BLaER1 treated with 17β-estradiol and CSF1 and Interleukin-3, amounts not matched to agents 10 nM and 100 nM (cell line): ENCODE data around the gene MAD1L1.

ENCODE experiments used
- H3K27ac ChIP-seq, 11 experiments: shearing (Covaris generic); formaldehyde crosslinking; 2 replicates each; pipeline ENCODE4 v1.8.1; 2022
- H3K27me3 ChIP-seq, 11 experiments: shearing (Covaris generic); formaldehyde crosslinking; 2 replicates each; pipeline ENCODE4 v1.8.1; 2022
- H3K36me3 ChIP-seq, 11 experiments: shearing (Covaris generic); formaldehyde crosslinking; 2 replicates each; pipeline ENCODE4 v1.8.1; 2022
- H3K4me1 ChIP-seq, 10 experiments: shearing (Covaris generic); formaldehyde crosslinking; 2 replicates each; pipeline ENCODE4 v1.8.1; 2022
- H3K4me2 ChIP-seq, 11 experiments: shearing (Covaris generic); formaldehyde crosslinking; 2 replicates each; pipeline ENCODE4 v1.8.1; 2022
- H3K4me3 ChIP-seq, 10 experiments: shearing (Covaris generic); formaldehyde crosslinking; 2 replicates each; pipeline ENCODE4 v1.8.1; 2022
- H3K9ac ChIP-seq, 11 experiments: shearing (Covaris generic); formaldehyde crosslinking; 2 replicates each; pipeline ENCODE4 v1.8.1; 2022
- H3K9me3 ChIP-seq, 11 experiments: shearing (Covaris generic); formaldehyde crosslinking; replicated peaks in 1 of 11; 2 replicates each; pipeline ENCODE4 v1.8.1; 2022
- H4K20me1 ChIP-seq, 11 experiments: shearing (Covaris generic); formaldehyde crosslinking; 2 replicates each; pipeline ENCODE4 v1.8.1; 2022
- Cebpa-rat ChIP-seq, 11 experiments: shearing (Covaris generic); IDR thresholded peaks; 2 replicates each; pipeline ENCODE4 v1.8.1; 2022

The MAD1L1 gene

GRCh38 chr7:2103071-2103898 lies 129.5 kb downstream of the MAD1L1 start:
- Histone ChIP-seq H3K27ac (peak overlapping the region in 8 of 11 experiments; percentile 58 to 81 (median 72); a peak in 15 of 22 replicates), H3K4me1 (peaks cover 75 to 100% (median 97%) of the 10 kb centered on the region in 10 experiments), H4K20me1 (peaks cover 23 to 90% (median 78%) of the 10 kb centered on the region in 11 experiments), H3K9me3 (no peaks in the 10 kb centered on the region), H3K4me2 (peak overlapping the region; percentile 79 to 96 (median 88)), H3K36me3 (peaks cover 0 to 13% (median 0%) of the 10 kb centered on the region in 11 experiments; a peak in 5 of 22 replicates), H3K27me3 (peaks cover 0 to 41% (median 0%) of the 10 kb centered on the region in 11 experiments; a peak in 8 of 22 replicates), H3K9ac (peak overlapping the region in 8 of 11 experiments; percentile 42 to 73 (median 60); a peak in 17 of 22 replicates), H3K4me3 (peak overlapping the region in 3 of 10 experiments; percentile 20 to 31 (median 23); a peak in 4 of 20 replicates)
- TF ChIP-seq Cebpa-rat (IDR thresholded peaks at IDR 0.05): no peak

DNA sequence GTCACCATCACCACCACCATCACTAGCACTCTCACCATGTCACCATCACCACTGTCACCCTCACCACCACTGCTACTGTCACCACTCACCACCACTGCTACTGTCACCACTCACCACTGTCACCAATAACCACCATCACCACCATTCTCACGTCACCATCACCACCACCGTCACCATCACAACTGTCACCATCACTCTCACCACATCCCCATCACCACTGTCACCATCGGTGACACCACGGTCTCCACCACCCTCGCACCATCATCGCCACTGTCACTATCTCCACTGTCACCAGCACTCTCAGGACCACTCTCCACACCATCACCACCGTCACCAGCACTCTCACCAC lies 130.4 kb downstream of the MAD1L1 start:
- H3K9ac ChIP-seq: peak overlapping the region in 3 of 11 experiments; percentile 67 to 73 (median 71); a peak in 3 of 22 replicates
- H3K4me3 ChIP-seq: no peak overlapping the region
- no peaks in the 10 kb centered on the region for H3K9me3 ChIP-seq
- TF ChIP-seq Cebpa-rat (IDR thresholded peaks at IDR 0.05): no peak
- H3K27me3 ChIP-seq: peaks cover 0 to 41% (median 0%) of the 10 kb centered on the region in 11 experiments; a peak in 8 of 22 replicates
- H3K27ac ChIP-seq: peak overlapping the region in 2 of 11 experiments; percentile 77 to 81; a peak in 4 of 22 replicates
- H4K20me1 ChIP-seq: peaks cover 32 to 92% (median 82%) of the 10 kb centered on the region in 11 experiments
- peaks cover 75 to 100% (median 97%) of the 10 kb centered on the region in 10 experiments for H3K4me1 ChIP-seq
- peaks cover 0 to 13% (median 0%) of the 10 kb centered on the region in 11 experiments; a peak in 5 of 22 replicates for H3K36me3 ChIP-seq
- peak overlapping the region in 6 of 11 experiments; percentile 88 to 96 (median 93); a peak in 13 of 22 replicates for H3K4me2 ChIP-seq

DNA sequence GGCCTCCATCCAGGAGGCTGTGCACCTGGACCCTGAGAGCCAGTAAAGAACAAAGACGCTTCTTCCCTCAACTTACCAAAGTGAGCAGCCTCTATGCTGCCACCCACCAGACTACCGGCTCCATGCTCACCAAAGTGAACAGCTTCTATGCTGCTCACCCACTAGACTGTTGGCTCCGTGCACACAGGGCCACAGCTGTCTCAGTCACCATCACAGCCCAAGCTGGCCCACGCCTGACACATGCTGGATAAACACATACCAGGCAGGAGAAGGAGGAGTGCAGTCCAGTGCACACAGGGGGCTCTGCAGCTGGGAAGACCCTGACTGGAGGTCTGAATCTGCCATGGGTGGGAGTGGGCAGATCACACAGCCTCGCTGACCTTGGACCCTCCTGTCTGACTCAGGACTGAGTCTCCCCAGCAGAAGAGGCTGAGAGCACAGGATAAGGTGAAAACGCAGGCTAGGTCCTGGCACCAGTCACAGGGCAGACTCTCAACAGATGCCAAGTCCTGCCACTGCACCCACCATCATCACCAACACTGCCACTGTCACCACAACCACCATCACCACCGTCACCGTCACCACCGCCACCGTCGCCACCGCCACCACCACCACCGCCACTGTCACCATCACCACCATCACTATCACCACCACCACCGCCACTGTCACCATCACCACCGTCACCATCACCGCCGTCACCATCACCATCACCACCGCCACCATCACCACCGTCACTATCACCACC lies 130.9 kb downstream of the MAD1L1 start:
- peak overlapping the region in 8 of 11 experiments; percentile 79 to 96 (median 91); a peak in 15 of 22 replicates for H3K4me2 ChIP-seq
- H3K4me1 ChIP-seq: peaks cover 75 to 100% (median 97%) of the 10 kb centered on the region in 10 experiments
- no peak overlapping the region for H3K9ac ChIP-seq
- H3K36me3 ChIP-seq: peaks cover 0 to 13% (median 0%) of the 10 kb centered on the region in 11 experiments; a peak in 5 of 22 replicates
- H3K27me3 ChIP-seq: peaks cover 0 to 37% (median 0%) of the 10 kb centered on the region in 11 experiments; a peak in 8 of 22 replicates
- H3K9me3 ChIP-seq: no peaks in the 10 kb centered on the region
- 0 out of 22 replicates have a peak overlapping the region, but pooled peaks of 1 of the 11 experiments have one; percentile 0 for H3K27ac ChIP-seq
- peaks cover 38 to 92% (median 82%) of the 10 kb centered on the region in 11 experiments for H4K20me1 ChIP-seq
- TF ChIP-seq Cebpa-rat (IDR thresholded peaks at IDR 0.05): no peak
- H3K4me3 ChIP-seq: no peak overlapping the region

GRCh38 chr7:2100278-2101208 lies 132.2 kb downstream of the MAD1L1 start:
- TF ChIP-seq Cebpa-rat (IDR thresholded peaks at IDR 0.05): no peak

GRCh38 chr7:2099048-2099957 lies 133.4 kb downstream of the MAD1L1 start:
- Histone ChIP-seq H3K9me3 (no peaks in the 10 kb centered on the region), H3K4me2 (peak overlapping the region; percentile 79 to 96 (median 88)), H3K27ac (peak overlapping the region in 6 of 11 experiments; percentile 19 to 72 (median 52); a peak in 11 of 22 replicates), H3K36me3 (peaks cover 0 to 18% (median 5%) of the 10 kb centered on the region in 11 experiments; a peak in 9 of 22 replicates), H4K20me1 (peaks cover 54 to 100% (median 97%) of the 10 kb centered on the region in 11 experiments), H3K4me3 (no peak overlapping the region), H3K4me1 (peaks cover 55 to 100% (median 95%) of the 10 kb centered on the region in 10 experiments), H3K9ac (peak overlapping the region in 4 of 11 experiments; percentile 49 to 63 (median 58); a peak in 7 of 22 replicates), H3K27me3 (peaks cover 0 to 34% (median 0%) of the 10 kb centered on the region in 11 experiments; a peak in 8 of 22 replicates)
- no peak for TF ChIP-seq Cebpa-rat (IDR thresholded peaks at IDR 0.05)

More at GRCh38 chr7:2100278-2101208, 132.2 kb downstream of the MAD1L1 start:
- peaks cover 0 to 34% (median 0%) of the 10 kb centered on the region in 11 experiments; a peak in 8 of 22 replicates for H3K27me3 ChIP-seq
- peak overlapping the region in 4 of 11 experiments; percentile 49 to 63 (median 58); a peak in 7 of 22 replicates for H3K9ac ChIP-seq
- H3K4me3 ChIP-seq: no peak overlapping the region
- H4K20me1 ChIP-seq: peaks cover 50 to 97% (median 89%) of the 10 kb centered on the region in 11 experiments
- no peaks in the 10 kb centered on the region for H3K9me3 ChIP-seq
- H3K27ac ChIP-seq: peak overlapping the region in 6 of 11 experiments; percentile 19 to 72 (median 52); a peak in 12 of 22 replicates
- H3K4me1 ChIP-seq: peaks cover 67 to 100% (median 99%) of the 10 kb centered on the region in 10 experiments
- H3K36me3 ChIP-seq: peaks cover 0 to 13% (median 0%) of the 10 kb centered on the region in 11 experiments; a peak in 5 of 22 replicates
- peak overlapping the region; percentile 79 to 96 (median 88) for H3K4me2 ChIP-seq

DNA sequence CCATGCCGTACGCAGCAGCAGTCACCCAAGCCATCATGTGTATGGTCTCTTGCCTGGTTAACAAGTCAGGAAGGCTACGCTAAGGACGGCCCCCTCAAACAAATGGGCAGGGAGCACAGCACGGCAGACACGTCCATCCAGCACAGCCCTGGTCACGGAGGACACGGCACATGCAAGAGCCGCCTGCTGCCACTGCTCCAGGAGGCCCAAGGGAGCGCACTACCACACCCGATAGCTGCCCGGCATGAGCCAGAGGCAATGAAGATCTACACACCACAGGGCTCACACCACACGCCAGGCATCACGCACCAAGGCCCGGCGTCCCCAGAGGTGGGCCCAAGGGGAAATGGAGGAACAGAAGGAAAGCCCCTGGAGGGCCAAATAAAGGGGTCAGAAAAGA lies 134.2 kb downstream of the MAD1L1 start:
- Histone ChIP-seq H4K20me1 (peaks cover 63 to 100% (median 100%) of the 10 kb centered on the region in 11 experiments), H3K4me3 (no peak overlapping the region), H3K27ac (peak overlapping the region in 4 of 11 experiments; percentile 50 to 72 (median 62); a peak in 6 of 22 replicates), H3K27me3 (peaks cover 0 to 34% (median 0%) of the 10 kb centered on the region in 11 experiments; a peak in 8 of 22 replicates), H3K9ac (peak overlapping the region in 3 of 11 experiments; percentile 58 to 63 (median 59); a peak in 6 of 22 replicates), H3K4me2 (peak overlapping the region; percentile 79 to 96 (median 88)), H3K36me3 (peaks cover 0 to 26% (median 12%) of the 10 kb centered on the region in 11 experiments; a peak in 12 of 22 replicates), H3K4me1 (peaks cover 47 to 100% (median 95%) of the 10 kb centered on the region in 10 experiments), H3K9me3 (no peaks in the 10 kb centered on the region)
- TF ChIP-seq Cebpa-rat (IDR thresholded peaks at IDR 0.05): no peak
